IMR-90 (cell line): ENCODE data around the gene CXCL16. TPM values are rescaled to one million over a fixed set of nuclear protein-coding genes. Genes with fewer than 3 reads are reported as not detected.

Experiments used
- ATAC-seq: fragments of 200-7000 bp; cut with Tn5 transposase; 2 replicates; pipeline ENCODE4 v1.9.1; 2020; ENCODE audit warnings: low read depth, mild to moderate bottlenecking, moderate library complexity
- BruUV-seq: library from RNA; stranded (reverse); fragments of 400-500 nt; replicated peaks from 2 replicates; lab custom pipeline; 2021; lab: Mats Ljungman, UMichigan
- CTCF ChIA-PET: fragments of 300-600 bp; formaldehyde crosslinking; extraction: SDS; loops from one replicate; lab custom pipeline; 2021; ENCODE audit warnings: antibody characterized with exemption; lab: Yijun Ruan, JAX
- POLR2A ChIA-PET: fragments of 300-600 bp; sonication (Branson Sonifier 250); formaldehyde crosslinking; loops from one replicate; lab custom pipeline; 2022; ENCODE audit warnings: antibody characterized with exemption; ENCODE audit not compliant: unreplicated experiment; lab: Charles Lee
- DNase-seq: peaks from one replicate; pipeline ENCODE4 v3.0.0; 2013
- H2AFZ ChIP-seq: replicated peaks from 2 replicates; pipeline ENCODE3; 2013; ENCODE audit warnings: low read length, mild to moderate bottlenecking; ENCODE audit not compliant: poor library complexity
- H2AK5ac ChIP-seq: 2 replicates; pipeline ENCODE4 v1.6.1; 2013; ENCODE audit warnings: low read depth, low read length, inconsistent platforms
- H2AK9ac ChIP-seq: replicated peaks from 2 replicates; pipeline ENCODE3; 2013; ENCODE audit warnings: mild to moderate bottlenecking, low read depth, low read length, moderate library complexity; ENCODE audit not compliant: poor library complexity
- H2BK120ac ChIP-seq: 2 replicates; pipeline ENCODE4 v1.6.1; 2013; ENCODE audit warnings: low read depth, low read length, inconsistent platforms
- H2BK15ac ChIP-seq: 3 replicates; pipeline ENCODE4 v1.6.1; 2013; ENCODE audit warnings: low read depth, low read length, inconsistent platforms
- H2BK20ac ChIP-seq: 2 replicates; pipeline ENCODE4 v1.6.1; 2013; ENCODE audit warnings: low read depth, mild to moderate bottlenecking, inconsistent platforms, low read length, moderate library complexity
- H2BK5ac ChIP-seq: 2 replicates; pipeline ENCODE4 v1.6.1; 2013; ENCODE audit warnings: mild to moderate bottlenecking, low read depth, low read length, inconsistent platforms; ENCODE audit not compliant: poor library complexity, severe bottlenecking
- H3K14ac ChIP-seq: replicated peaks from 2 replicates; pipeline ENCODE4 v1.6.1; 2013; ENCODE audit warnings: low read depth, low read length, inconsistent platforms
- H3K18ac ChIP-seq: 2 replicates; pipeline ENCODE4 v1.6.1; 2013; ENCODE audit warnings: low read depth, low read length, control low read depth
- H3K23ac ChIP-seq: 2 replicates; pipeline ENCODE4 v1.6.1; 2013; ENCODE audit warnings: low read depth, low read length, inconsistent platforms
- H3K27ac ChIP-seq: 2 replicates; pipeline ENCODE4 v1.5.1; 2013; ENCODE audit warnings: mild to moderate bottlenecking, control low read depth, low read length; ENCODE audit not compliant: insufficient read depth
- H3K27me3 ChIP-seq: 2 replicates; pipeline ENCODE4 v1.6.1; 2013; ENCODE audit warnings: low read length; ENCODE audit not compliant: control insufficient read depth, insufficient read depth
- H3K36me3 ChIP-seq: 2 replicates; pipeline ENCODE4 v1.6.1; 2013; ENCODE audit warnings: low read length, mixed read lengths; ENCODE audit not compliant: control insufficient read depth, insufficient read depth
- H3K4ac ChIP-seq: 2 replicates; pipeline ENCODE4 v1.6.1; 2013; ENCODE audit warnings: low read depth, low read length, inconsistent platforms
- H3K4me1 ChIP-seq: 2 replicates; pipeline ENCODE4 v1.6.1; 2013; ENCODE audit warnings: low read length, mixed read lengths; ENCODE audit not compliant: control insufficient read depth, insufficient read depth
- H3K4me2 ChIP-seq: 2 replicates; pipeline ENCODE4 v1.6.1; 2013; ENCODE audit warnings: low read depth, mild to moderate bottlenecking, control low read depth, low read length, moderate library complexity
- H3K4me3 ChIP-seq: 2 replicates; pipeline ENCODE4 v1.5.1; 2013; ENCODE audit warnings: low read depth, mild to moderate bottlenecking, control low read depth, low read length, moderate library complexity; ENCODE audit not compliant: insufficient read depth
- H3K56ac ChIP-seq: 2 replicates; pipeline ENCODE4 v1.6.1; 2013; ENCODE audit warnings: low read length, inconsistent platforms; ENCODE audit not compliant: insufficient read depth; ENCODE audit errors: extremely low read depth
- H3K79me1 ChIP-seq, 2 experiments: 2 replicates each; pipeline ENCODE4 v1.6.1; 2013; ENCODE audit warnings: low read length in 2 of 2, inconsistent platforms in 1 of 2, low read depth in 1 of 2
- H3K9ac ChIP-seq: 2 replicates; pipeline ENCODE4 v1.6.1; 2013; ENCODE audit warnings: low read depth, low read length, control low read depth
- H3K9me1 ChIP-seq: 2 replicates; pipeline ENCODE4 v1.6.1; 2013; ENCODE audit warnings: low read length, inconsistent platforms; ENCODE audit not compliant: insufficient read depth
- H3K9me3 ChIP-seq: 2 replicates; pipeline ENCODE4 v1.6.1; 2013; ENCODE audit warnings: low read length; ENCODE audit not compliant: control insufficient read depth, insufficient read depth
- H4K20me1 ChIP-seq: 2 replicates; pipeline ENCODE4 v1.6.1; 2013; ENCODE audit warnings: low read length, inconsistent platforms; ENCODE audit not compliant: insufficient read depth
- H4K5ac ChIP-seq: 2 replicates; pipeline ENCODE4 v1.6.1; 2013; ENCODE audit warnings: mild to moderate bottlenecking, low read depth, low read length, control low read depth
- H4K8ac ChIP-seq, 2 experiments: 2 replicates each; pipeline ENCODE4 v1.6.1; 2013; ENCODE audit warnings: low read depth in 2 of 2, low read length in 2 of 2, control low read depth in 1 of 2, inconsistent platforms in 1 of 2
- H4K91ac ChIP-seq: 2 replicates; pipeline ENCODE4 v1.6.1; 2013; ENCODE audit warnings: low read depth, low read length, inconsistent platforms; ENCODE audit not compliant: insufficient read depth
- FOS ChIP-seq: fragments of 150-350 bp; IDR thresholded peaks from 2 replicates; pipeline ENCODE4 v1.6.1; 2016; ENCODE audit warnings: low read depth, low read length
- MAFK ChIP-seq: IDR thresholded peaks from 2 replicates; pipeline ENCODE4 v1.6.1; 2012; ENCODE audit warnings: low read depth, low read length, improper control_type of control experiment
- NFE2L2 ChIP-seq: fragments of 150-350 bp; IDR thresholded peaks from 2 replicates; pipeline ENCODE4 v1.6.1; 2016; ENCODE audit warnings: low read depth, mild to moderate bottlenecking, low read length
- POLR2A ChIP-seq: IDR thresholded peaks from 2 replicates; pipeline ENCODE4 v1.6.1; 2012; ENCODE audit warnings: mild to moderate bottlenecking, low read depth, low read length
- RAD21 ChIP-seq: IDR thresholded peaks from 2 replicates; pipeline ENCODE4 v1.6.1; 2012; ENCODE audit warnings: low read length, improper control_type of control experiment
- SMC3 ChIP-seq: fragments of 150-350 bp; IDR thresholded peaks from 2 replicates; pipeline ENCODE4 v1.6.1; 2016; ENCODE audit warnings: low read depth, mild to moderate bottlenecking, antibody characterized with exemption, low read length, moderate library complexity
- WGBS, 2 experiments: methylation state at CpG; one replicate each; pipeline versions ENCODE4 v1.1.5 to v1.1.7; 2013; ENCODE audit warnings: missing lambda C conversion rate in 2 of 2; ENCODE audit not compliant: insufficient read length in 1 of 2; ENCODE audit errors: extremely low coverage in 2 of 2; 5-methylcytosine and 5-hydroxymethylcytosine counted together
- dilution Hi-C: fragments of 300-500 bp; cut with HindIII; formaldehyde crosslinking; loops from one replicate; pipeline ENCODE4 v1.14.3; 2018; ENCODE audit warnings: low sequenced_read_pairs; ENCODE audit not compliant: unreplicated experiment
- in situ Hi-C: fragments of 300-500 bp; cut with MboI; formaldehyde crosslinking; loops from 3 replicates; pipeline ENCODE4 v1.14.3; 2019; ENCODE audit warnings: low sequenced_read_pairs, inconsistent platforms, mixed read lengths
- intact Hi-C: fragments of 100-400 bp; cut with micrococcal nuclease; formaldehyde crosslinking; loops from 2 replicates; pipeline ENCODE4 v1.10.0; 2022
- polyA plus RNA-seq, 3 experiments: library from polyadenylated mRNA; depleted of rRNA; stranded (reverse); fragments of >200 nt; gene quantifications; 2 replicates each; pipeline ENCODE4 v1.2.3, GENCODE V29; 2012; ENCODE audit warnings: low replicate concordance in 1 of 3
- total RNA-seq: library from RNA; depleted of rRNA; stranded (reverse); fragments of >200 nt; gene quantifications from 2 replicates; pipeline ENCODE4 v1.2.3, GENCODE V29; 2012
- TF ChIP-seq, protein P1 (sequence below): fragments of 150-350 bp; IDR thresholded peaks from 2 replicates; pipeline ENCODE4 v1.6.1; 2016; ENCODE audit warnings: low read depth, mild to moderate bottlenecking, low read length, moderate library complexity, borderline replicate concordance
- TF ChIP-seq, protein P2 (sequence below): conservative IDR thresholded peaks from 2 replicates; pipeline ENCODE4 v1.5.1; 2012; ENCODE audit warnings: mild to moderate bottlenecking, low read depth, low read length, improper control_type of control experiment

Gene CXCL16
- total and polyA plus RNA-seq, 2 of the 4 experiments (the other 2 are of a cell fraction) = 0.36 to 1.6 TPM

DNA sequence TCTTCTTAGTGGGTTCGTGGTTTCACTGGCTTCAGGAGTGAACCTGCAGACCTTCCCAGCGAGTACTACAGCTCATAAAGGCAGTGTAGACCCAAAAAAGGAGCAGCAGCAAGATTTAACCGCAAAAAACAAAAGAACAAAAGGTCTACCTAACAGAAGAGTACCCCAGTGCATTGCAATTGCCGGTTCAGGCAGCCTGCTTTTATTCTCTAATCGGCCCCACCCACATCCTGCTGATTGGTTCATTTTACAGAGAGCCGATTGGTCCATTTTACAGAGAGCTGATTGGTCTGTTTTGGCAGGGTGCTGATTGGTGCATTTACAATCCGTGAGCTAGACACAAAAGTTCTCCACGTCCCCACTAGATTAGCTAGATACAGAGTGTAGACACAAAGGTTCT is 31.3 kb downstream of the CXCL16 start:
- Histone ChIP-seq H2BK15ac (no peak overlapping the region), H3K14ac (no peak overlapping the region), H2AFZ (no peak overlapping the region), H3K9me1 (peaks cover 10% of the 10 kb centered on the region), H3K4me2 (no peak overlapping the region), H4K8ac (no peak overlapping the region), H3K4me3 (no peak overlapping the region), H3K79me1 (peaks cover 6 to 17% of the 10 kb centered on the region in 2 experiments), H4K91ac (no peak overlapping the region), H2BK120ac (no peak overlapping the region), H3K4ac (no peak overlapping the region), H3K36me3 (no peaks in the 10 kb centered on the region), H3K4me1 (peaks cover 9% of the 10 kb centered on the region), H3K18ac (no peak overlapping the region), H3K9me3 (no peaks in the 10 kb centered on the region), H3K23ac (no peak overlapping the region), H3K27ac (no peak overlapping the region), H4K5ac (no peak overlapping the region), H3K9ac (no peak overlapping the region), H4K20me1 (peaks cover 4% of the 10 kb centered on the region; the same call in 1 of the 2 replicates), H3K56ac (no peak overlapping the region), H2AK5ac (no peak overlapping the region), H2BK20ac (no peak overlapping the region), H2BK5ac (no peak overlapping the region), H3K27me3 (no peaks in the 10 kb centered on the region), H2AK9ac (no peak overlapping the region)
- TF ChIP-seq, protein P1, sequence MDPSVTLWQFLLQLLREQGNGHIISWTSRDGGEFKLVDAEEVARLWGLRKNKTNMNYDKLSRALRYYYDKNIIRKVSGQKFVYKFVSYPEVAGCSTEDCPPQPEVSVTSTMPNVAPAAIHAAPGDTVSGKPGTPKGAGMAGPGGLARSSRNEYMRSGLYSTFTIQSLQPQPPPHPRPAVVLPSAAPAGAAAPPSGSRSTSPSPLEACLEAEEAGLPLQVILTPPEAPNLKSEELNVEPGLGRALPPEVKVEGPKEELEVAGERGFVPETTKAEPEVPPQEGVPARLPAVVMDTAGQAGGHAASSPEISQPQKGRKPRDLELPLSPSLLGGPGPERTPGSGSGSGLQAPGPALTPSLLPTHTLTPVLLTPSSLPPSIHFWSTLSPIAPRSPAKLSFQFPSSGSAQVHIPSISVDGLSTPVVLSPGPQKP = no peak
- TF ChIP-seq POLR2A (no peak), SMC3 (no peak), NFE2L2 (no peak), MAFK (no peak), RAD21 (no peak), FOS (no peak)
- TF ChIP-seq, protein P2, sequence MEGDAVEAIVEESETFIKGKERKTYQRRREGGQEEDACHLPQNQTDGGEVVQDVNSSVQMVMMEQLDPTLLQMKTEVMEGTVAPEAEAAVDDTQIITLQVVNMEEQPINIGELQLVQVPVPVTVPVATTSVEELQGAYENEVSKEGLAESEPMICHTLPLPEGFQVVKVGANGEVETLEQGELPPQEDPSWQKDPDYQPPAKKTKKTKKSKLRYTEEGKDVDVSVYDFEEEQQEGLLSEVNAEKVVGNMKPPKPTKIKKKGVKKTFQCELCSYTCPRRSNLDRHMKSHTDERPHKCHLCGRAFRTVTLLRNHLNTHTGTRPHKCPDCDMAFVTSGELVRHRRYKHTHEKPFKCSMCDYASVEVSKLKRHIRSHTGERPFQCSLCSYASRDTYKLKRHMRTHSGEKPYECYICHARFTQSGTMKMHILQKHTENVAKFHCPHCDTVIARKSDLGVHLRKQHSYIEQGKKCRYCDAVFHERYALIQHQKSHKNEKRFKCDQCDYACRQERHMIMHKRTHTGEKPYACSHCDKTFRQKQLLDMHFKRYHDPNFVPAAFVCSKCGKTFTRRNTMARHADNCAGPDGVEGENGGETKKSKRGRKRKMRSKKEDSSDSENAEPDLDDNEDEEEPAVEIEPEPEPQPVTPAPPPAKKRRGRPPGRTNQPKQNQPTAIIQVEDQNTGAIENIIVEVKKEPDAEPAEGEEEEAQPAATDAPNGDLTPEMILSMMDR = no peak
- intact Hi-C loops = no loop called here
- dilution Hi-C loops = no loop called here
- DNase-seq (no peak), ATAC-seq (no peak)
- in situ Hi-C loops = no loop called here
- ChIA-PET POLR2A (no interaction called here), CTCF (no interaction called here)
- 100% methylated on average over 1 of the region's 8 CpGs; no CpG with 5 or more reads in 1 of the 2 experiments for WGBS, 2 experiments
- no TSS peak for BruUV-seq
